SK-N-SH treated with all-trans-retinoic acid at 6 μM for 48 hours (cell line): Measurements from ENCODE around the gene DGKI.

ENCODE experiments used
- CSRNP3 ChIP-seq: fragments of 250-450 bp; sonication (Bioruptor Pico); IDR thresholded peaks from 2 replicates; pipeline ENCODE4 v1.5.1; 2021; ENCODE audit warnings: mild to moderate bottlenecking, moderate library complexity
- PATZ1 ChIP-seq: fragments of 250-450 bp; sonication (Bioruptor Pico); IDR thresholded peaks from 2 replicates; pipeline ENCODE4 v1.8.0; 2020; ENCODE audit warnings: mild to moderate bottlenecking, moderate library complexity, borderline replicate concordance
- ZFP30 ChIP-seq: fragments of 450-650 bp; formaldehyde crosslinking; IDR thresholded peaks from 2 replicates; pipeline ENCODE4 v1.5.0; 2022; ENCODE audit warnings: mild to moderate bottlenecking, moderate library complexity

- TF ChIP-seq CSRNP3 (CRISPR knock-in tag) (no peak), ZFP30 (CRISPR knock-in tag) (no peak), PATZ1 (CRISPR knock-in tag) (no peak)
Observed at GRCh38 chr7:137360087-137360679, 486.6 kb downstream of the DGKI start.
